Ishikawa (cell line): Measurements from ENCODE around the gene NECAP2.

Experiments
- CREB1 ChIP-seq: IDR thresholded peaks from 2 replicates; pipeline ENCODE4 v1.6.1; 2012; ENCODE audit warnings: low read depth
- EP300 ChIP-seq: IDR thresholded peaks from 2 replicates; pipeline ENCODE4 v1.6.1; 2012; ENCODE audit warnings: borderline replicate concordance
- NFIC ChIP-seq: IDR thresholded peaks from 2 replicates; pipeline ENCODE4 v1.6.1; 2012
- RAD21 ChIP-seq: IDR thresholded peaks from 2 replicates; pipeline ENCODE4 v1.6.1; 2012; ENCODE audit warnings: low read depth
- TAF1 ChIP-seq: IDR thresholded peaks from 2 replicates; pipeline ENCODE4 v1.6.1; 2012; ENCODE audit warnings: low read depth, mild to moderate bottlenecking
- YY1 ChIP-seq: IDR thresholded peaks from 2 replicates; pipeline ENCODE4 v1.6.1; 2012; ENCODE audit warnings: low read depth
- TF ChIP-seq, protein P1 (sequence below): IDR thresholded peaks from 2 replicates; pipeline ENCODE4 v1.6.1; 2012; ENCODE audit warnings: low read depth, mild to moderate bottlenecking

DNA sequence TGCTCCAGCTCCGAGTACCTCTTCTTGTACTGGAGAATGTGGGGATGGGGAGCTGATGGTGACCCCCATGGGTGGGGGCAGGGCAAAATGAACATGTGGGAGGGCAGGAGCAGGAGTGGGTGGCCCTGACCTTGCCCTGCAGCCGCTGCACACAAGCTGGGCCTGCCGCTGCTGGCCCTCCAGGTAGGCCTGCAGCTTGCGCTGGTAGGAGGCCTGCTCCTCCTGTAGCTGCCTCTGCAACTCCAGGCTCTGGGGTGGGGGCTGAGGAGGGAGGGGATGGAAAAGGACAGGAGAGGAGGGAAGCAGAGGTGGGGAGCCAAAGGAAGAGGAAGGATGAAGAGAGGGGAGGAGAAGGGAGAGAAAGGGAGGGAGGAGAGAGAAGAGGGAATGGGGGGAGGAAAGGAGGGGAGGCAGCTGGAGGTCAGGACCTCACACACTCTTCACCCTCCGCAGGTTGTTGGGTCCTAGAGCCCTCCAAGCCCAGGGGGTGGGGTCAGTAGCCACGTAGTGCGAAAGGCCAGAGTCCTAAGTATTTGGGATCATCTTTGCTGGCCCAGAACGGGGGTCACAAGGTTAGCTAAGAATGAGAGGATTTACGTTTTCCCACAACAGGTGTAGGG, 50.6 kb downstream of the NECAP2 start:
- TF ChIP-seq CREB1 (no peak), TAF1 (no peak), RAD21 (no peak), EP300 (no peak), YY1 (no peak), NFIC (no peak)
- TF ChIP-seq, protein P1, sequence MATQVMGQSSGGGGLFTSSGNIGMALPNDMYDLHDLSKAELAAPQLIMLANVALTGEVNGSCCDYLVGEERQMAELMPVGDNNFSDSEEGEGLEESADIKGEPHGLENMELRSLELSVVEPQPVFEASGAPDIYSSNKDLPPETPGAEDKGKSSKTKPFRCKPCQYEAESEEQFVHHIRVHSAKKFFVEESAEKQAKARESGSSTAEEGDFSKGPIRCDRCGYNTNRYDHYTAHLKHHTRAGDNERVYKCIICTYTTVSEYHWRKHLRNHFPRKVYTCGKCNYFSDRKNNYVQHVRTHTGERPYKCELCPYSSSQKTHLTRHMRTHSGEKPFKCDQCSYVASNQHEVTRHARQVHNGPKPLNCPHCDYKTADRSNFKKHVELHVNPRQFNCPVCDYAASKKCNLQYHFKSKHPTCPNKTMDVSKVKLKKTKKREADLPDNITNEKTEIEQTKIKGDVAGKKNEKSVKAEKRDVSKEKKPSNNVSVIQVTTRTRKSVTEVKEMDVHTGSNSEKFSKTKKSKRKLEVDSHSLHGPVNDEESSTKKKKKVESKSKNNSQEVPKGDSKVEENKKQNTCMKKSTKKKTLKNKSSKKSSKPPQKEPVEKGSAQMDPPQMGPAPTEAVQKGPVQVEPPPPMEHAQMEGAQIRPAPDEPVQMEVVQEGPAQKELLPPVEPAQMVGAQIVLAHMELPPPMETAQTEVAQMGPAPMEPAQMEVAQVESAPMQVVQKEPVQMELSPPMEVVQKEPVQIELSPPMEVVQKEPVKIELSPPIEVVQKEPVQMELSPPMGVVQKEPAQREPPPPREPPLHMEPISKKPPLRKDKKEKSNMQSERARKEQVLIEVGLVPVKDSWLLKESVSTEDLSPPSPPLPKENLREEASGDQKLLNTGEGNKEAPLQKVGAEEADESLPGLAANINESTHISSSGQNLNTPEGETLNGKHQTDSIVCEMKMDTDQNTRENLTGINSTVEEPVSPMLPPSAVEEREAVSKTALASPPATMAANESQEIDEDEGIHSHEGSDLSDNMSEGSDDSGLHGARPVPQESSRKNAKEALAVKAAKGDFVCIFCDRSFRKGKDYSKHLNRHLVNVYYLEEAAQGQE: no peak
